ENCODE data around the gene MUC20. TPM values are rescaled to one million over a fixed set of nuclear protein-coding genes. Genes with fewer than 3 reads are reported as not detected.
"Not testable (repeated sequence)": the region's sequence is repeated elsewhere in the genome, so short reads cannot be mapped to it uniquely, and the experiment has no call there.

MUC20 gene
- total RNA-seq, 1 donor from 2014 or later, result not detected

DNA sequence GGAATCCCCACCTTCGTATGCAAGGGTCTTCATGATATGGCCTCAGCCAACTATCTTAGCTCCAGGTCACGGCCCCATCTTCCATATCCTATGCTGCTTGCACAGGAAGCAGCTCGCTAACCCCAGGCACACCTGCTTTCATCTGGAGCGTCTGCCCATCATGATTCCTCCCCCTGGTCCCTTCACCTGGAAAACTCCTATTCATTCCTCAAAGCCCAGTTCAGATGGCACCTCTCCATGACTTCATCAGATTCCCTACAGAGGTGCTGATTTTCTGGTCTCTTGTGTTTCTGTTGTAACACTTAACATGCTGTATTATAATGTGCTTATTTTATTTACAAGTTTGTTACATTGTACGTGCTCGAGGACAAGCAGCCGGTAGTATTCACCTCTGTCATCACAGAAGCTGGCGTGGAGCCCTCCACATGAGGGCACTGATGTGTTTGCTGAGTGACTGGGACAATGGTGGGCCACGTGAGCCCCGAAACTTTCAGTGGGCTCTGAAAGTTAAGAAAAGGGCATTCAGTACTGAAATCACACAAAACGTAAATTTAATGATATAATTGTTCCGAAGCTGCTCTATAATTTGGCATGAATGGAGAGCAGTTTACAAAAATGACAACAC is 16.2 kb downstream of the MUC20 start:
- H3K4me3 ChIP-seq (ENCODE audit: insufficient read depth, low read depth, low read length), result no peak overlapping the region
- Mint-ChIP-seq H3K36me3 (ENCODE audit: low read depth, unreplicated experiment) (no peaks in the 10 kb centered on the region), H3K4me1 (ENCODE audit: low read depth, unreplicated experiment) (no peaks in the 10 kb centered on the region), H3K27ac (ENCODE audit: unreplicated experiment) (no peak overlapping the region), H3K27me3 (ENCODE audit: low read depth, unreplicated experiment) (peaks cover 40% of the 10 kb centered on the region), H3K4me3 (ENCODE audit: unreplicated experiment) (no peak overlapping the region), H3K9me3 (ENCODE audit: unreplicated experiment) (no peaks in the 10 kb centered on the region)
- no peaks in the 10 kb centered on the region for H4K20me1 ChIP-seq (ENCODE audit: insufficient read depth, low read length)
- FAIRE-seq, result no peak
- H3K36me3 ChIP-seq (ENCODE audit: insufficient read depth, low read length), result no peaks in the 10 kb centered on the region
- peaks cover 19% of the 10 kb centered on the region for H3K27me3 ChIP-seq (ENCODE audit: insufficient read depth, low read length)
- no peaks in the 10 kb centered on the region for H3K4me1 ChIP-seq (ENCODE audit: insufficient read depth, low read length)
- no peak overlapping the region for H3K4me2 ChIP-seq (ENCODE audit: low read length)
- no peak overlapping the region for H2AFZ ChIP-seq (ENCODE audit: low read depth, low read length)
- H3K27ac ChIP-seq (ENCODE audit: low read depth, low read length), result no peak overlapping the region
- H3K9me3 ChIP-seq (ENCODE audit: insufficient read depth, low read depth, low read length), result no peaks in the 10 kb centered on the region
- no peak overlapping the region for H3K9ac ChIP-seq (ENCODE audit: low read length)
- no peak for DNase-seq (ENCODE audit: low read depth)
- TF ChIP-seq, protein P1, sequence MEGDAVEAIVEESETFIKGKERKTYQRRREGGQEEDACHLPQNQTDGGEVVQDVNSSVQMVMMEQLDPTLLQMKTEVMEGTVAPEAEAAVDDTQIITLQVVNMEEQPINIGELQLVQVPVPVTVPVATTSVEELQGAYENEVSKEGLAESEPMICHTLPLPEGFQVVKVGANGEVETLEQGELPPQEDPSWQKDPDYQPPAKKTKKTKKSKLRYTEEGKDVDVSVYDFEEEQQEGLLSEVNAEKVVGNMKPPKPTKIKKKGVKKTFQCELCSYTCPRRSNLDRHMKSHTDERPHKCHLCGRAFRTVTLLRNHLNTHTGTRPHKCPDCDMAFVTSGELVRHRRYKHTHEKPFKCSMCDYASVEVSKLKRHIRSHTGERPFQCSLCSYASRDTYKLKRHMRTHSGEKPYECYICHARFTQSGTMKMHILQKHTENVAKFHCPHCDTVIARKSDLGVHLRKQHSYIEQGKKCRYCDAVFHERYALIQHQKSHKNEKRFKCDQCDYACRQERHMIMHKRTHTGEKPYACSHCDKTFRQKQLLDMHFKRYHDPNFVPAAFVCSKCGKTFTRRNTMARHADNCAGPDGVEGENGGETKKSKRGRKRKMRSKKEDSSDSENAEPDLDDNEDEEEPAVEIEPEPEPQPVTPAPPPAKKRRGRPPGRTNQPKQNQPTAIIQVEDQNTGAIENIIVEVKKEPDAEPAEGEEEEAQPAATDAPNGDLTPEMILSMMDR (IDR thresholded peaks at IDR 0.05; ENCODE audit: insufficient read depth, low read depth, low read length), result no peak
- no peak for TF ChIP-seq EZH2 (IDR thresholded peaks at IDR 0.05; ENCODE audit: insufficient read depth, low read length)
- H3K79me2 ChIP-seq (ENCODE audit: insufficient read depth, low read length), result no peaks in the 10 kb centered on the region

DNA sequence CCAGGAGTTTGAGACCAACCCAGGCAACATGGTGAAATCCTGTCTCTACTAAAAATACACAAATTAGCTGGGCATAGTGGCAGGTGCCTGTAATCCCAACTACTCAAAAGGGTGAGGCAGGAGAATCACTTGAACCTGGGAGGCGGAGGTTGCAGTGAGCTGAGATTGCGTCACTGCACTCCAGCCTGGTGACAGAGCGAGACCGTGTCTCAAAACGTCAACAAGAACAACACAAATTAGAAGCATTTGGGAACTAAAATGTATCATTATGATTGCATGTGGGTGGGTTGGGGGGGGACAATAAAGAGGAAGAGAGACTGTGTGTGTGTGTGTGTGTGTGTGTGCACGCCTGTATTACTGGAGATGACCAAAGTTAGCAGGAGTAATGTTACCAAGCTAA is 17.0 kb downstream of the MUC20 start:
- not testable (repeated sequence) for H3K36me3 ChIP-seq (ENCODE audit: insufficient read depth, low read length); H3K9ac ChIP-seq (ENCODE audit: low read length); H3K27ac ChIP-seq (ENCODE audit: low read depth, low read length); H4K20me1 ChIP-seq (ENCODE audit: insufficient read depth, low read length); DNase-seq (ENCODE audit: low read depth); H3K4me3 Mint-ChIP-seq (ENCODE audit: unreplicated experiment); H3K36me3 Mint-ChIP-seq (ENCODE audit: low read depth, unreplicated experiment); H2AFZ ChIP-seq (ENCODE audit: low read depth, low read length); H3K4me3 ChIP-seq (ENCODE audit: insufficient read depth, low read depth, low read length); FAIRE-seq; H3K27ac Mint-ChIP-seq (ENCODE audit: unreplicated experiment); H3K4me2 ChIP-seq (ENCODE audit: low read length); H3K4me1 ChIP-seq (ENCODE audit: insufficient read depth, low read length); H3K9me3 Mint-ChIP-seq (ENCODE audit: unreplicated experiment); H3K9me3 ChIP-seq (ENCODE audit: insufficient read depth, low read depth, low read length); H3K4me1 Mint-ChIP-seq (ENCODE audit: low read depth, unreplicated experiment); H3K79me2 ChIP-seq (ENCODE audit: insufficient read depth, low read length)
- H3K27me3 ChIP-seq (ENCODE audit: insufficient read depth, low read length), result peaks cover 20% of the 10 kb centered on the region
- peaks cover 40% of the 10 kb centered on the region for H3K27me3 Mint-ChIP-seq (ENCODE audit: low read depth, unreplicated experiment)

DNA sequence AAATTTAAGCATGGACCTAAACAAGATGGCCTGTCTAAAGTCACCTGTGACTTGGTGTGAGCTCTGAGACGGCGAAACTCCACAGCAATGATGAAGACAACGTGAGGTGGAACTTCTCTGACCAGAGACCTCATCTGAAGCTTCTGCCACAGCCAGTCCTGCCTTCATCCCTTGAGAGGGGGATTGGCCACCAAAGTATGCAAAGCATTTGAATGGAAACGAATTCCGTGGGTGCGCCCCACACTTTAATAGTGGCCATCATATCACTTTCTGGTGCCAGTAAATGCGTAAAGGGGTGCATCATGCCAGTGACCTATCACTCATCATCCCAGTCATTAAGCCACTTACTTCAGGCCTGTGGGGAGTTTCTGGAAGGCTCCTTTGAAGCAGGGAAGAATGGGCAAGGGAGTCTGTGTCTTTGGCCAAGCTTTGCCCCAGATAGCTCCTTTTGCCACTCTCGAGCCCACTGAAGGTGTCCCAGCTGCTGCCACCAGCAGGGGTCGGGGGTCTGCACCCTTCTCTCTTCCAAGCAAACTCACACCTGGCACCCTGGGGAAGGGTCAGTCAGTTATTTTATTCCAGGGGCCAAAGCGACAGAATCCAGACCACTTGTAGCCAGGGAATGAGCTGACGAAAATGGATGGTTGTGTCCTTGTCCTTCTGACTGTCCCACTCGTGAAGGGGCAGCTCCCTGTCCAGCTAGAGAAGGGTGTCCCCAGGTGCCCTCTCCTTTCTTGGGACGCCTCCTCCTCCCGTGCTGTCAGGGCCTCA is 17.7 kb downstream of the MUC20 start:
- H3K9me3 ChIP-seq (ENCODE audit: insufficient read depth, low read depth, low read length), result no peaks in the 10 kb centered on the region
- H3K79me2 ChIP-seq (ENCODE audit: insufficient read depth, low read length), result no peaks in the 10 kb centered on the region
- no peak overlapping the region for H3K27ac ChIP-seq (ENCODE audit: low read depth, low read length)
- H3K4me2 ChIP-seq (ENCODE audit: low read length), result no peak overlapping the region
- H3K36me3 Mint-ChIP-seq (ENCODE audit: low read depth, unreplicated experiment), result no peaks in the 10 kb centered on the region
- no peaks in the 10 kb centered on the region for H3K9me3 Mint-ChIP-seq (ENCODE audit: unreplicated experiment)
- no peaks in the 10 kb centered on the region for H3K36me3 ChIP-seq (ENCODE audit: insufficient read depth, low read length)
- H3K27me3 ChIP-seq (ENCODE audit: insufficient read depth, low read length), result peaks cover 23% of the 10 kb centered on the region
- H3K4me3 Mint-ChIP-seq (ENCODE audit: unreplicated experiment), result no peak overlapping the region
- no peak overlapping the region for H3K4me3 ChIP-seq (ENCODE audit: insufficient read depth, low read depth, low read length)
- H3K9ac ChIP-seq (ENCODE audit: low read length), result no peak overlapping the region
- peaks cover 35% of the 10 kb centered on the region for H3K27me3 Mint-ChIP-seq (ENCODE audit: low read depth, unreplicated experiment)
- H3K4me1 ChIP-seq (ENCODE audit: insufficient read depth, low read length), result no peaks in the 10 kb centered on the region
- no peak overlapping the region for H2AFZ ChIP-seq (ENCODE audit: low read depth, low read length)
- no peak for FAIRE-seq
- no peak overlapping the region for H3K27ac Mint-ChIP-seq (ENCODE audit: unreplicated experiment)
- no peaks in the 10 kb centered on the region for H4K20me1 ChIP-seq (ENCODE audit: insufficient read depth, low read length)
- TF ChIP-seq, protein P1 (IDR thresholded peaks at IDR 0.05; ENCODE audit: insufficient read depth, low read depth, low read length), result no peak
- no peak for TF ChIP-seq EZH2 (IDR thresholded peaks at IDR 0.05; ENCODE audit: insufficient read depth, low read length)
- DNase-seq (ENCODE audit: low read depth), result no peak
- H3K4me1 Mint-ChIP-seq (ENCODE audit: low read depth, unreplicated experiment), result no peaks in the 10 kb centered on the region
